NCI-H82 treated with DMSO at 0.1 percent for 48 hours (cell line): Measurements from ENCODE around the gene PLCB4.

ENCODE experiments used
- DNase-seq: peaks from one replicate; lab custom pipeline; 2025; ENCODE audit not compliant: unreplicated experiment; lab: John Stamatoyannopoulos, UW

Gene PLCB4

GRCh38 chr20:9390441-9390840 lies 321.6 kb downstream of the PLCB4 start:
- DNase-seq, result no peak

DNA sequence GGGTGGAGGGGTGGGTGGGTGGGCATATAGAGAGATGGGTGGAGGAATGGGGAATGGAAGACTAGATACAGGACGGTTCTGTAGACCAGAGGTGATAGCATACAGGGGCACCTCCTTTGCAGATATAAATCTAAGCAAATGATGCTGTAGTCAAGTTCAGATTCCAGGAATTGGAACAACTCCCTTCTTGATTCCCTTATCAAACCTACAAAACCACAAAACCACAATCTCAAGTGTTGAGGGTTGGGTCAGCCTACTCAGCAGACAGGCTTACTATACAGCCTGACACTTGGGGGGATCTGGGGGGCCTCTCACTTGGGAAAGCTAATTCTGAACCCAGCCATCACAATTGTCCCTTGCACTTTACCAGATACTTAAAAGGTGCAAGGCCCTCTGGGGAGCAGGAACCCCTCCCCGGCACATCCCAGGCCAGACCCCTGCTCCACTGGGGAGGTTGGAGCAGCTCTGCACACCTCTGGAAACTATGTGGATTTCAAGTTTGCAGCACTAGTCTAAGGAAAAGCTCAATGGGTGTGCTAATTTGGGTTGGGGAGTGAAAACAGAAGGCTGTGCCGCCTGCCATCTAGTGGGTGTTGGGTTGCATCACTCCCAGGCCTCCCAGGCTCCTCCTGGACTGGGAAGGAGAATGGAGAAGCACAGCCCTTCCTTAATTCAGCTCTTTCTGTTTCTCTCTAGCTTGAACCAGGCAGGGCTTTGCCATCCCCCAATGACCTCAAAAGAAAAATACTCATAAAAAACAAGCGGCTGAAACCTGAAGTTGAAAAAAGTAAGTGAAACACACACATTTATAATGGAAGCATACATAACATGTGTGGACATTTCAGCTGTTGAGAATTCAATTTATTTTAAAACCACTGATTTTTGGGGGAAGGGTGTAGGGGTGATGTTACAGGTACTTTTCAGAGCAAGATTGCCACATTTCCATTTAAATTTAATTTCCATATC lies 324.3 kb downstream of the PLCB4 start:
- peak; percentile 7 for DNase-seq

DNA sequence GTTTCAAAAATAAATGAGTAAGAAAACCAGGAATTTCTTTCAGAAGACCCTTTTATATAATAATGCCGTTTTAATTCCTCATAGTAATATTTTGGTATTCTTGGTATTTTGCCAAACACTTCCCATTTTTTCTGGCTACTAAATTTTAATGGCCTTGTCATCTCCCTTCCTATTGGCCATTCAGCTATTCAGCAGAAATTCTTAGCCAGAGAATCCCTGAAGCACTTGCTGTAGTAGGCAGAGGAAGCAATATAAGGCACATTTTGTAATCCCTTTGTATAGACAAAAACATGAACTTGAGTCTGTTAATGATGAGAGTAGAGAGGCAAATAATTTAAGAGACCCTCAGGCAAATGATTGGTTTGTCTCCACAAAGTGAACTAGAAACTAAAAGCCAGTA lies 327.1 kb downstream of the PLCB4 start:
- no peak for DNase-seq

DNA sequence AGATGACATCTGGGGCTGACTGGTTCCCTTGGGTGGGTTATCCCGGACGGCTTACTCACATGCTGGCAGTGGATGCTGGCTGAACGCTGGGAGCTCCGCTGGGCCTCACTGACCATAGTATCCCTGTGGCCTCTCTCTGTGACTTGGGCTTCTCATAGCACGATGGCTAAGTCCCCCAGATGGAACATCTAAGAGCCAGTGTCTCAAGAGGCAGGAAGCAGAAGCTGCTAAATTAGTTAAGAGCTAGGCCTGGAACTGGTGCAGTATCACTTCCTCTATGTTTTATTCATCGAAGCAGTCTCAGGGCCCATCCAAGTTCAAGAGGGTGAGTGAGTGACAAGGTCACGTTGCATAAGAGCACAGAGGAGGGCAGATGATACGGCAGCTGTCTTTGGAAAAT lies 329.0 kb downstream of the PLCB4 start:
- DNase-seq, result no peak

- no peak for DNase-seq
These were observed 330.0 kb downstream of the PLCB4 start for GRCh38 chr20:9398882-9399281.

- DNase-seq, result no peak
These were observed 330.4 kb downstream of the PLCB4 start for GRCh38 chr20:9399322-9399721.

DNA sequence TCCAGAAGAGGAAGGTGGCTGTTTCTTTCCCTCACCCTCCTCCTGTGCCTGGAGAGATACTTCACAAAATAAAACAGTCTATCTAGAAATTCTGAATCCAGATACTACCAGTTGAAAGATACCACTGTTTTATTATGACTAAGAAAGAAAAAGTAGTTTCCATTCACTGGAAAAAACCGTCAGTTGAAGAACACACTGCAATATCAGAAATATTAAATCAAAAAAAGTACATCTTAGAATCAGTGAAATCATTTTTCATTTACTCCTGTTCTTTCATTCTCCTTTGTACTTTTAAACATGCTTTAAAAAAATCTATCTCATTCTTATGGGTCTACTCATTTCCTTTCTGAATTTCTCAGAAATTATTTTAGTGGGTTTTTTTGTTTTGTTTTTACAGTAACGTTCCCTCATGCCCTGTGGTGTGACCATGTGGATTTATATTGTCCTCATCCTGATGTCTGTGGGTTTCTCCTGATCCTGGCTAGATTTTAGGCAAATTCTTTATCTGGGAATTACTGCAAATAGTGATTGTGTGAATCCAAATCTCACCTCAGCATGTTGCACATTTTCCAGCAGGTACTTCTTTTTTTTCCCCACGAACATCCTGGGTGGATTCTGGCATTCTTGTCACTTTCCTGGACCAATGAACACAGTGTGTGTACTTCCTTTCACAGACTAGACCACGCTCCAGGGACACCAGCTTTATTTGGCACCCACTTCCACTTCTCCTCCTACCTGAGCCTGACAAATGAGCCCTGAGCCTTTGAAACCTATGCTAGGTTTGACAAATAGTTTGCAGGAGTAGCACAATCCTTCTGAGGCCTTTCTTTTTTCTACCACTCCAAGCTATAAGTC lies 331.5 kb downstream of the PLCB4 start:
- DNase-seq, result no peak

GRCh38 chr20:9401371-9401770 lies 332.5 kb downstream of the PLCB4 start:
- DNase-seq, result no peak

- no peak for DNase-seq
These were observed 333.3 kb downstream of the PLCB4 start for GRCh38 chr20:9402141-9402540.

GRCh38 chr20:9402546-9402945 lies 333.7 kb downstream of the PLCB4 start:
- no peak for DNase-seq

DNA sequence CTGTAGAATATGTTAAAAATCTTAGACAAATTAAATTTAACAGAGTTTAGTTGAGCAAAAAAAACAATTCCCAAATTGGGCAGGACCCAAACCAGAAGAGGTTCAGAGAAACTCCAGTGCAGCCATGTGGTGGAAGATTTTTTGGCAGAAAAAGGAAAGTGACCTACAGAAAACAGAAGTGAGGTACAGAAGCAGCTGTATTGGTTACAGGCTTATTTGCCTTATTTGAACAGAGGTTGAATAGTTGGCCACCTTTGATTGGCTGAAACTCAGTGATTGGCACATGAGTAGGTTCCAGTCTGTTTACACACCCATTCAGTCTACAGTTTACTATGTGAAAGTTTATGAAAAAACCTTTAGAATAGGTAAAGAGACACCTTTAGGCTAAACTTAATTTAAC lies 334.6 kb downstream of the PLCB4 start:
- DNase-seq, result no peak

DNA sequence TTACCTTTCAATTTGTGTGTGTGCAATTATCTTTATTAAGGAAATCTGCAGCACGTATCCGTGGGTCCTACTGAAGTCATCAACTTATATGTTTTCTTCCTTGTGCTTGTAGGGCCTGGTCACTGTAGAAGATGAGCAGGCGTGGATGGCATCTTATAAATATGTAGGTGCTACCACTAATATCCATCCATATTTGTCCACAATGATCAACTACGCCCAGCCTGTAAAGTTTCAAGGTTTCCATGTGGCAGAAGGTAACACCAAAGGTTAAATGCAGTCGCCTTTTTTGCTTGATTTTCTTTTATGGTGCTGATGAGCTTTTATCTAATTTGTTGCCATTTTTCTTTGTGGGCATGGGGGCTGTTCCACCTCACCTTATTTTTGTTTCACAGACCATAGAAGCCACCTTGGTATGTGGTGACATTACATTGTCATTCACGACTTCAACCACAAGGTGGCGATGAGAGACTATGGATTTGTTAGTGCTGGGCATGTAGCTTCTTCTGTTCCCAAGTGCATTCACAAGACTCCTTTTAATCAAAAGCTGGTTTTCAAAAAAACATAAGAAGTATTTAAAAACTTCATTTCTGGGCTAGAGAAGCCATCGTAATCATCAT lies 339.0 kb downstream of the PLCB4 start:
- peak; percentile 33 for DNase-seq

DNA sequence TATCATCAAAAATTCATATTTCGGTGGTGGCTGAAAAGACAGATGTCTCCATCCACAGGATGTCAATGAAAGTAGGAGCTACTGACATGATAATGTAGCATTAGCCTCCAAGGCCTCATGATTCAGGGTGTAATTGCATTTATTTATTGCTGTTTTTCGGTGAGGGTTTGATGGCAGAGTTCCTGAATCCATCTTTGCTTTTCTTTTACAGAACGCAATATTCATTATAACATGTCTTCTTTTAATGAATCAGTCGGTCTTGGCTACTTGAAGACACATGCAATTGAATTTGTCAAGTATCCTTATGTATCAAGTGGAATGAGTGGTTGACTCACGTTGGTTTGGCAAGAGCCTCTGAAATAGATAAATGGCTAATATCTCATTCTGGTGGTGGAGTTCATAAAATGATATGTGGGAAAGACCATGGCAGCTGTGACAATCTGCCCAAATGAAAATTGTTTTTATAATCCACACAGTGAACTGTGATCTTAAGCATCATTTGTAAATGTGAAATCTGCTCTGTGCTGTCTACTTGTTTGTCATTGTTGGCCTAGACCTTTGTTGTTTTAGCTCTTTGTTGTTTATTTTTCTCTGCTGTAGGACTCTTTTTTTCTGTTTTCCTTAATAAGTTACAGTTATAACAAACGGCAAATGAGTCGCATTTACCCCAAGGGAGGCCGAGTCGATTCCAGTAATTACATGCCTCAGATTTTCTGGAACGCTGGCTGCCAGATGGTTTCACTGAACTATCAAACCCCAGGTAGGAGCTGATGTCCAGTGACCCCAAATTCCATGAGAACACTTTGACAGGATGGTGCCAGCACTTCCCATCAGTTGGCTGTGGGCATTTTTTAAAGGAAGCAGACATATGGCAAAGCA lies 339.8 kb downstream of the PLCB4 start:
- DNase-seq, result no peak

DNA sequence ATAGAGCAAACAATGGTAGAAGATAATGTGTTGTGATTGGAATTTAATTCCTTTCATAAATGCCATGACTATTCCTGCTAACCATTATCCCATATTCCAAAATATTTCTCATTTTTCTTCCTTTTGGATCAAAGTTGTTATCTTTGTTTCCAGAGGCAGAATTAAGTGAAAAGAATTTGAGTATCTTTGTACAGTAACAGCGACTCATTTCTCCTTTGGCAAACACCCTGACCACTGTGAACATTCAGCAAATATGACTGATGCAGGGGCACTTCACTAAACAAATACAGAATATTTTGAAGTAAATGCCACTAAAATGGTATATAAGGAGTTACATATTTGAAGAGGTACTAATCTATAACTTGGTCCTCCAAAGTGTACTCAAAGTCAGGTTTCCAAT lies 340.5 kb downstream of the PLCB4 start:
- DNase-seq, result no peak

- DNase-seq, result no peak
These were observed 341.1 kb downstream of the PLCB4 start for GRCh38 chr20:9409981-9410380.

DNA sequence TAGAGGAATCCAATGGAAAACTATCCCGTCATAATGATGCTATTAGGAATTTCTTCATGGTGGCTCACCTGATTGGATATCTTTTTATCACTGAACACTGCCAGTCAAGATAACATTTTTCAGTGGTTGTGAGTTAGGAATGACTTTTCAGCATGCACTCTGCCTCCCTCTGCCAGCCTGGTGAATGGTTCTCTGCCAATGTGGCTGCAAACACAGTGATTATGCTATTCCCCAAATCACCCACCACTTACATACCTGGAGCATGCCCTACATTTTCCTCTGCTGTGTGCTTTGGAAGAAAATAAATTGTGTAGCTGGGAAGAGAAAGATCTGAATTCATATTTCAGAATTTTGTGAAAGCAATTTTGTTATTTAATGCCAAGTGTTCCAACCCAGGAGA lies 342.9 kb downstream of the PLCB4 start:
- no peak for DNase-seq

DNA sequence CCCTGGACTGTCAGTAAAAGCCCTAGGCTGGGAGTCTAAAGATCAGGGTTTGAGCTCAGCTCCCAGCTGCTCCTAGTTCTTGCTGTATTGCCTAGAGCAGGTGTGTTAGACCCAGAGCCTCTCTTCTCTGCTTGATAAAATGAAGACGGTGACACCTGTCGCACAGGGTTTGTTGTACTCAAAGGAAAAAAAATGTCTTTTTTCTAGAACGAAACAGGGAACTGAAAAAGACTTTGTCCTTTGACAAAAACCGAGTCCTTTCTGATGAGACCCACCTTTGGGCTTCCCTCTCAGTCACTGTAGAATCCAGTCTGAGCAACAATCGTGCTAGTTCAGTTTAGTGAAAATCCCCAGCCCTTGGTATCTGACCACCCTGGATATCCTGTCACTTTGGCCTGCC lies 343.4 kb downstream of the PLCB4 start:
- DNase-seq, result no peak

DNA sequence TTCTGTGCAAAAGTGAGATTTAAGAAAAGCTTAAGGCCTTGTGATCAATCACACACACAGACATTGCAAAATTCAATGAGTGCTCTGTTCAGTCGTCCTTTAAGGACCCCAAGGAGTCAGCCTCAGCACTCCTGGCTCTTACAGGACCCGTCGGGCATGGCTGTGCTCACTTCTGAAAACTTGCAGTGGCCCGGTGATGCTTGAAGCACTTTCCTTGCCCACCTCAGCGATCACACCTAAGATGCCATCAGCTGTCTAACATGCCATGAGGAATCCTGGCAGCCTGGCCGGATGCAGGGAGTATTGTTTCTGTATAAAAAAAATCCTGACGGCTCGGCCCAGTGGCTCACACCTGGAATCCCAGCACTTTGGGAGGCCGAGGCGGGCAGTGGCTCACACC lies 344.1 kb downstream of the PLCB4 start:
- no peak for DNase-seq

- DNase-seq, result no peak
These were observed 346.5 kb downstream of the PLCB4 start for GRCh38 chr20:9415426-9415825.

DNA sequence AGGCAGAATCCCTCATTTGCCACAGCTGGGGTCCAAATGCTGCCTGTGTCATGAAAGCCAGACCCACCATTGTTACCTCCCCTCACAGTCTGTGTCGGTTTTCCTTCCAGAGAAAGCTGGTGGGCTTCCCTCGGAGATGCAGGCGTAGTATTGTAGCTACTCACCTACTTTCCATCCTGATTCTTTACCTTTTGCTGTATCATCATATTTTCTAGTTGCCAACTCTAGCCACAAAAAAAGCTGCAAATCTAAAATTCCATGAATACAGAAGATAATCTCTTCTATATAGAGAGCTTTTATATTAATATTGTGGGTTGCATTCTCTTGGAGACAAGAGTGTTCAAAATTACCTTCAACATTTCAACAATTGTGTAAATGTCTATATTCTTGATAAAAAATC lies 347.5 kb downstream of the PLCB4 start:
- DNase-seq, result no peak

DNA sequence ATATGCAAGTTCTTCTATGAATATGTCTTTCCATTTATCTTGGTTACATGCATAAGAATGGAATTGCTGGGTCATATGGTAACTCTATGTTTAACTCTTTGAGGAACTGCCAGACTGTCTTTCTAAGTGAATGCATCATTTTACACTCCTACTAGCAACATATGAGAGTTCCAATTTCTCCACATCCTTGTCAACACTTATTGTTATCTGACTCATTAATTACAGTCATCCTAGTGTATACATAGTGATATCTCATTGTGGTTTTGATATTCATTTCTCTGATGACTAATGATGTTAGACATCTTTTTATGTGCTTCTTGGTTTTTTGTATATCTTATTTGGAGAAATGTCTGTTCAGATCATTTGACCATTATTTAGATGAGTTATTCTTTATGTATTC lies 348.8 kb downstream of the PLCB4 start:
- no peak for DNase-seq
